Activated CD8-positive, alpha-beta memory T cell treated with anti-CD3 and anti-CD28 coated beads for 36 hours (primary cell): Measurements from ENCODE around the gene LTF. TPM values are rescaled to one million over a fixed set of nuclear protein-coding genes. Genes with fewer than 3 reads are reported as not detected.

Experiments used
- CTCF ChIA-PET: fragments of 350-600 bp; sonication (Branson Sonifier 250); formaldehyde crosslinking; loops from one replicate; lab custom pipeline; 2021; ENCODE audit warnings: antibody characterized with exemption; lab: Charles Lee
- POLR2A ChIA-PET: fragments of 350-600 bp; sonication (Branson Sonifier 250); formaldehyde crosslinking; loops from one replicate; lab custom pipeline; 2021; ENCODE audit warnings: antibody characterized with exemption; lab: Charles Lee
- total RNA-seq, 2 experiments: library from RNA; stranded (reverse); gene quantifications; one replicate each; pipeline ENCODE4 v1.2.3, GENCODE V29; 2021

Gene LTF
- total RNA-seq, 2 experiments from 2014 or later = not detected

DNA sequence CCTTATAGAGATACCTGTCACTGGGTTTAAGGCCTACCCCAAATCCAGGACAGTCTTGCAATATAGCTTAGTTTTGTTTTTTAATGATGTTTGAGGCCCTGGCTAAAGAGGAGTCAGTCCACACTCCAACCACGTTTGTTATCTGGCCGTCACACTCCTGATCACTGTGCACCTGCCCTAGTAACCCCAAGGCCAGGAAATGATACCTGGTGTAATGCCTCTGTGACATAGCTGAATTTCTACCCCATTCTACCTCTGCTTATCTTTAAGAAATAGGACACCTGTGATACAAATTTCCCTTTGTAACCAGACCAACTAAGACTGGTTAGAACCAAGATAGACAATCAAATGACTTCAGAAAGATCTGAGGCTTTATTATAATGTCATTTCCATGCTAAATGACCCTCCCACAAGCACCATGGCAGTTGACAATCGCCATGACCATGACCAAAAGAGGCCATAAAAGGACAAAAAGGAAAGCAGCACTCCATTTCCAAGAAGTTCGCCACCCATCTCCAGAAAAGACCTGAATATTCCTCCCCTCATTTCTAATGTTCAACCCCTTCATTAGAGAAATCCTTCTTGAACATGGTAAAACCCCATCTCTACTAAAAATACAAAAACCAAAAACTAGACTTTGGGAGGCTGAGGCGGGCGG, 28.3 kb upstream of the LTF start:
- CTCF ChIA-PET = no interaction called here
- POLR2A ChIA-PET = no interaction called here

DNA sequence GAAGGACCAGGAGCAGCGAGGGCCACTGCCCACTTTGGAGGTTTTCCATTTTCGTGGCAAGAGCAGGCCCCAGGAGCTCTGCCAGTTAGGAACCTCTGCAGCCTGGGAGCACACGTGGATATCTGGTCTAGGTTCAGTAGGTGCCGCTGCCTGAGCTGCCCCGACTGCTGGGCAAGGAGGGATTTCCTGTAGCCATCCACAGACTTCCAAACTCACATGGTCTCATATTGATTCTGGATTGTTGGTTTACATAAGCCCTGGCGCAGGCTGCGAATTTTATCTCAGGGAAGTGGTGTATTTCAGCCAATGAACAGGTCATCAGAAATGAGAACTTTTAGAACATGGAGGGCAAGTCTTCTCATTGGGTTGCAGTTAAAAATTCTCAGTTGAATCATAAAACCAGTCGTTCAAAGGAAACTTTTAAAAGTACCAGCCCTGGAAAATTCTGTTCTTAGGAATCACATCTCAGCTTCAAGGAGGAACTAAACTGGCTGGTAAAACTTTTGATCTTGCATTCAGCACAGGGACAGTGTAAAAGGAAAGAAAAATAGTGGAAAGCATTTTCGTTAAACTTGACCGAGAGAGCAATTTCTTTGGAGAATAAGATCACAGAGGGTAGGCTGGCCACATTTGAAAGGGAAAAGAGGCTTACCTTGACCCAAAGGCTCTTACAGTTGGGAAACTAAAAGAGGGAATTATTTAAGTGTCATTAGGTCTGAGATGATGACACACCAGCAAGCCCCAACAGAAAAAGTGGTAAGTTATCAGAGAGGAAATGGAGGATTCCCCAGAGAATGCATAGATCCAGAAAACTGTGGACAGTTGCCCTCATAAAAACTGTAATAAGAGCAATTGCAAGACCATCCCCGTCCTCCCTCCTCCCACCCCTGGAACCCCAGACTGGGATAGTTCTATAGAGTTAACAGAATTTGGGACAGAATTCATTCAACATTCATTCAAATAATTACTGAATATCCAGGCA, 26.7 kb upstream of the LTF start:
- CTCF ChIA-PET = no interaction called here
- POLR2A ChIA-PET = no interaction called here

DNA sequence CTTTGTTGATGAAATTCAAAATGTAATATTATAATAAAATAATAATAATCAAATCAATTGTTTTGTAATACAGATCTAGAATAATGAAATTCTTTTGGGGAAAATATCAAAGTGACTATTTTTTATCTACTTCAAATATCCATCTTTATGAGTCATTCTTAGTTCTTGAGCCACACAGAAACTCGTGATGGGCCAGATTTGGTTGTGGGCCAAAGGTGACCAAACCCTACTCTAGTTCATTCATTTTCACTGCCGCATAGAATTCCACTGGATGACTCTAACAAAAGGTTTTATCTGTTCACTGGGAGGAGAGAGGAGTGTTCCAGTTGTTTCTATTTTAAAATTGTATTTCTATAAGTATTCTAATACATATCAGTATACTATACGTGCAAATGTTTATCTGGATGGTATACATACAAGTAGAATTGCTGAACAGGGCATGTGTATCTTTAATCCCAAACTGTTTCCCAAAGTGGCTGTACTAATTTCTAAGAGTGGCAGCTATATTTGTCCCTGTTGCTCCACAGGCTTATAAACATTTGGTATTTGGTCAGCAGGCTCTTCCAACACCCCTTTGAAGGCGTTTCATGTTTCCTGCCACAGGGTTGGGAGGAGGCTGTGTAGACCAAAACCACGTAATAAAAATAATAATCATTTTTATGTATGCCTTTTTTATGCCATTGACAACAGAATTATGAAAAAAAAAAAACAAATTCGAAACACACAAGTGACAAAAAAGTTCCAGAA, 25.8 kb upstream of the LTF start:
- POLR2A ChIA-PET = no interaction called here
- CTCF ChIA-PET = interaction anchor here (2.2 to 4.3 kb wide), 3 partner anchors 10 to 140 kb away, joined by 7 to 72 read pairs (median 71); no protein-coding TSS in a partner anchor

DNA sequence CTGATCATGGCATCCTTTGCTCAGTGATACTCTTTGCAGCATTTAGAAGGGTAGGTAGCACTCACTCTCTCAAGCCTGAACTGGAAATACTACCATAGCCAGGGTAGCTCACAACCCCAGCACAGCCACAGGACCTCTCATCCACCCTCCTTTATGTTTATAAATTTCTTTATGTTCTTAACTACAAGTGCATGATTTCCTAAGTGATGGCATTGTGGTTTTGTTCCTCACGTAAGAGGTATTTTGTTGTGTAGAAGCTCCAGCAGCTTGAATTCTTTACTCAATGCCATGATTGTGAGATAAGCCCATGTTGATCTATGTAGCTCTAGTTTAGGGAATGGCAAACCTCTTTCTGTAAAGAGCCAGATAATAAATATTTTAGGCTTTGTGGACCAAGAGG, 25.2 kb upstream of the LTF start:
- CTCF ChIA-PET = interaction anchor here (0.9 to 4.3 kb wide), 14 partner anchors 8 to 169 kb away, joined by 3 to 72 read pairs (median 6); partner anchors contain the start of genes CCR5AS, CCRL2 and RTP3
- POLR2A ChIA-PET = no interaction called here

DNA sequence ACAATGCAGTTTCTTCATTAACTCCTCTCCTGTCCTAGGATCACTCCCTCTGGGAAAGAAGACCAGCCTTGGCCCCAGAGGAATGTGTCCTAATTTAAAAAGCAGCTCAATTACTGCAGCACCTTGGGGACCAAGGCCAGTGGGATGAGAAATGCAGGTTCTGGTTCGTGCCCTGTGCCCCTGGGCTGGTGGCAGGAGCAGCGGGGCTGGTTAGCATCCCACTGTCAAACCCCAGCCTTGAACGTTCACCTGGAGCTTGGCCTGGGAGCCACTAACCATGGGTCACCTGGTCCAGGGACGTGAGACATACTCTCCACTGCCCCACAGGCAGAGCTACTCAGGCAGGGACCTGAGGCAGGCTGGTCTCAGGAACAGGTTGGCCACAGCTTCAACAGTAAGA, 24.7 kb upstream of the LTF start:
- POLR2A ChIA-PET = no interaction called here
- CTCF ChIA-PET = interaction anchor here (0.6 to 4.3 kb wide), 30 partner anchors 9 to 175 kb away, joined by 3 to 72 read pairs (median 6); partner anchors contain the start of genes CCR5AS, CCRL2, LRRC2 and RTP3

DNA sequence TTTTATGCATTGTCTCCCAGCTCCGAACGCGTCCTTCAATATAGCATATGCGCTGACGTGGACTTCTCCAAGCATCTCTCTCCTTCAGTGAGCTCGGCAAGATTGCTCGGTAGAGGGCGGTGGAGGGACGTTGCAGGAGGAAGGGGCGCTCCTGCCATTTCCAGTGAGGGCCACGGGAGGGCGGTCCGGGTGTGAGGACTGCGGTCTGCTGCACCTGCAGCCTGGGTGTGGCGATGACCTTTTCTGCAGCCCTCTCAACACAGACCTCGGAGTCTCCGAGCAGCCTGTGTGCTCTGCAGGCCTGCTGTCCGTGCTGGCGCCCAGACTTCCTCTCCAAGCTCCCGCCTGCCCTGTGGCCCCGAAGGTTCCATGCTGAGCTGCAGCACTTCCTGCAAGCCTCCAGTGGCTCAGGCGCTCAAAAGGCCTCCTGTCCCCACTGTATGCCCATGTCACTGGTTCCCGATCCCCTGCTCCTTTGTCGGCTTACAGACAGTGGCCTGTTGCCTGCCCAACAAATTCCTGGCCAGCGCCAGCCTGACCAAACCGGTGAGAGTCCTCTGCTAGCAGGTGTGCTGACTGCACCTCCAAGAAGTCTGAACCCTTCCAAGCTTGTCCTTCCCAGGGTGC, 24.1 kb upstream of the LTF start:
- ChIA-PET POLR2A (no interaction called here), CTCF (interaction anchor here (0.6 to 4.3 kb wide), 38 partner anchors 9 to 784 kb away, joined by 3 to 72 read pairs (median 5); partner anchors contain the start of genes CCR5AS, CCRL2, LRRC2 and RTP3)

DNA sequence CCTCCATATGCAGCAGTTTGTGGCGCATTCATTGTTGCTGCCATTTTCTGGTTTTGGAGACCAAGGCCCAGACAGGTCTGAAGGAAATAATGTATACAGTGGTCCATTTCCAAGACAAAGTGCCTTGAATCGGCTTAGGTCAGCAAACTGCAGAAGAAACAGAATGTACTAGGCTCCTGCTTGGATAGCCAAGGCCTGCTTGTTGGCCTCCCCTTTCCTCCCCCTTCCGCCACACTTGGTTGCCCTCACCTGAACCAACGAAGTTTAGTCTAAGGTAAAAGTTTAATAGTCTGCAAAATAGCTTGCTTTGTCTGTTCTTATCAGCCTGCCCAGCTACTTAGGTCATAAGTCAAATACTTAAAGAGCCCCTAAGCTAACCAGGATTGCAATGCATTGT, 21.1 kb upstream of the LTF start:
- ChIA-PET POLR2A (no interaction called here), CTCF (interaction anchor here (2.6 kb wide), 1 partner anchor 144 kb away, joined by 8 read pairs; no protein-coding TSS in a partner anchor)

DNA sequence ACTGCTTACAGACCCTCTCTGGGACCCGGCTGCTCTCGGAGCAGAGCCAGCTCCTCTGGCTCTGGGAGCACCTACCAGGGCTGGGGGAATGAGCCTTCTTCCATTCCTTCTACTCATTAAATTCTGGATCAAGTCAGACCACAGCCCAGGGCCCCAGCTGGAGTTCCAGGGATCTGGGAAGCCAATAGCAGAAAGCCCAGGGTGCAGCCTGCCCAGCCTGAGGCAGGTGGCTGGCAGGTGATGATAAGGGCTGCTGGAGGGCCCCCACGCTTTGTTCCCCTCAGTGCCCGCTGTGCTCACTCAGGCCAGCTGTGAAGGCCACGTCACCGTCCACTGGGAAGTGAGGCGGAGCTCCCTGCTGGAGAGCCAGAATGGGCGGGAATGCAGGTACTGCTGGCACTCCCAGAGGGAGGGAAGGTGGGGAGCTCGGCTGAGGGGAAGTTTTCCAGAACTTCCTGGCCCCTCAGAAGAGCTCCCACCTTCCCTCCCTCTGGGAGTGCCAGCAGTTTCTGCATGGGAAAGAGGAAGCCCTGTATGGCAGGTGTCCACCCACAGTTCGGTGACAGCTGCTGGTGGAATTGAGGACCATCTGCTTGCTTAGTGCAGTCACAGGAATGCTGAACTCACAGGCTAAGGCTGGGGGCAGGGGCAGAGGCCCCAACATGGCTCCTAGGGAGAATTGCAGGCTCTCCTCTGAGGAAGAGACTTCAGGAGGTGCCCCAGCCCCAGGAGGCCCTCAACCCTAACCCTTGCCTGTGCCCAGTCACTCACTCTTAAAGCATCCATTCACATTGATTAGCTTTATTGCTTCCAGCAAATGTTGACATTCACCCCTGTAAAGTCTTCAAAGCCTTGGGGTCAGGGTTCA, 20.4 kb upstream of the LTF start:
- POLR2A ChIA-PET = no interaction called here
- CTCF ChIA-PET = interaction anchor here (2.6 kb wide), 1 partner anchor 145 kb away, joined by 8 read pairs; no protein-coding TSS in a partner anchor

DNA sequence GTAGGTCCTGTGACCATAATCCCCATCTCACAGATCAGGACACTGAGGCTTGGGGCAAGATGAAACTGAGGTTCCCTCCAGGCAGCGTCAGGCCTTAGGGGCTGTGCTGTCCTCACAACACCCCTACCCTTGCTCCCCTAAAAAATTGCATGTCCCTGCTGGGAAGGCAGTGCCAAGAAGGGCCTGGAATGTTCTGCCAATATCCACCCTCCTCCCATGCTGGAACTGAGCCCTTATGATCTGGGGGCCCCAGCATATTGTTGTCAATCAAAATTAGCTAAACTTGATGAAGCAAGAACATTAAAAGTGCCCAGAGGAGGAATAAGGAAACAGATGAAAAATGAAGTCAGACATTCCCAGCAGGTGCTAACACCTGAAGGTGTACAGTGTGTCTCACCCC, 19.7 kb upstream of the LTF start:
- CTCF ChIA-PET = interaction anchor here (1.2 to 2.6 kb wide), 3 partner anchors 21 to 406 kb away, joined by 4 to 8 read pairs (median 4); no protein-coding TSS in a partner anchor
- POLR2A ChIA-PET = no interaction called here

DNA sequence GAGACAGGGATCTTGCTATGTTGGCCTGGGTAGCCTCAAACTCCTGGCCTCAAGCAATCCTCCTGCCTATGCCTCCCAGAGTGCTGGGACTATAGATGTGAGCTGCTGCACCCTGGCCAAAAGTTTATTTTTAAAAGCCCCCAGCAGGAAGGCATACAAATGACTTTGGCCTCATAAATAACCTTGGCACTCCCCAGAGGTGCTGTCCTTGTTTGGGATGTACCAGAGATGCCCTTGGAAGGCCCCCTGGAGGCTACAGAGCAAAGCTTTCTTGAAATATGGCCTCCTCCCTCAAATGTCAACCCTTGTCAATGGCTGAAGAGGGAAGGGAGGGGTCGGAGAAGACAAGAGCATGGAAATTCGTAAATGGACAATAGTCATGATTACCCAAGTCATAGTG, 19.1 kb upstream of the LTF start:
- CTCF ChIA-PET = interaction anchor here (1.2 to 2.6 kb wide), 3 partner anchors 20 to 407 kb away, joined by 4 to 8 read pairs (median 4); no protein-coding TSS in a partner anchor
- POLR2A ChIA-PET = no interaction called here

DNA sequence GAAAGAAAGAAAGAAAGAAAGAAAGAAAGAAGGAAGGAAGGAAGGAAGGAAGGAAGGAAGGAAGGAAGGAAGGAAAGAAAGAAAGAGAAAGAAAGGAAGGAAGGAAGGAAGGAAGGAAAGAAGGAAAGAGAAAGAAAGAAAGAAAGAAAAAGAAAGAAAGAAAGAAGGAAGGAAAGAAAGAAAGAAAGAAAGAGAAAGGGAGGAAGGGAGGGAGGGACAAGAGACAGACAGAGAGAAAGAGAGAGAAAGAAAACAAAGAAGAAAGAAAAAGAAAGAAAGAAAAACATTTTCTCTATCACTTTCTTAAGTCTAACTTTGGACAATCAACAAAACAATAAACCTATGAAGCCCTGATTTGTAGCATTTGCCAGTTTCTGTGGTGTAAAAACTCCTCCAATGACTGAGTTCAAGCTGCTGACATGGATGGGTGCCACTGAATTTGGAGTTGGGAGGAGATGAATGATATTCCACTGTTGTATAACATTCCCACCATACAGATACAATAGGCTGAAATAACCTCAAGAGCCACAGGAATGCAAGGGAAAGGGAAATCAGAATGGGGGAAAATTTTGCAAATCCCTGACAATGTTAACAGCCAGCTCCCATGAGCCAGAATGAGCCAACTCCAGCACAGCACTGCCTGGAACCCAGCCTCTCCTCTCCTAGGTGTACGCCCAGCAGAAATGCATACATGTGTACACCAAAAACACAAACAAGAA, 18.1 kb upstream of the LTF start:
- POLR2A ChIA-PET = no interaction called here
- CTCF ChIA-PET = interaction anchor here (0.6 to 1.7 kb wide), 4 partner anchors 19 to 408 kb away, joined by 3 to 4 read pairs (median 4); no protein-coding TSS in a partner anchor

DNA sequence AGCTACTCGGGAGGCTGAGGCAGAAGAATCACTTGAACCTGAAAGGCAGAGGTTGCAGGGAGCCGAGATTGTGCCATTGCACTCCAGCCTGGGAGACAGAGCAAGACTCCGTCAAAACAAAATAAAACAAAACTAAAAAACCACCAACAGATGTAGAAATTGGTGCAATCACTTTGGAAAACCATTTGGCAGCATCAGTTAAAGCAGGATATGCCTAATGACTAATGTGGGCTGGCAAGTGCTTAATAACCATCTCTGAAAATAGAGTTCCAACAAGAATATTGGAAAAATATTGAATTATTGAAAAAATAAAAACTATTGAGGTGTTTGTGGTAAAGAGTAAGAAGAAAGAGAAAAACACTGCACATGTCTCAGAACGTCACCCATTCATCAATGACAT, 16.9 kb upstream of the LTF start:
- POLR2A ChIA-PET = no interaction called here
- CTCF ChIA-PET = no interaction called here

DNA sequence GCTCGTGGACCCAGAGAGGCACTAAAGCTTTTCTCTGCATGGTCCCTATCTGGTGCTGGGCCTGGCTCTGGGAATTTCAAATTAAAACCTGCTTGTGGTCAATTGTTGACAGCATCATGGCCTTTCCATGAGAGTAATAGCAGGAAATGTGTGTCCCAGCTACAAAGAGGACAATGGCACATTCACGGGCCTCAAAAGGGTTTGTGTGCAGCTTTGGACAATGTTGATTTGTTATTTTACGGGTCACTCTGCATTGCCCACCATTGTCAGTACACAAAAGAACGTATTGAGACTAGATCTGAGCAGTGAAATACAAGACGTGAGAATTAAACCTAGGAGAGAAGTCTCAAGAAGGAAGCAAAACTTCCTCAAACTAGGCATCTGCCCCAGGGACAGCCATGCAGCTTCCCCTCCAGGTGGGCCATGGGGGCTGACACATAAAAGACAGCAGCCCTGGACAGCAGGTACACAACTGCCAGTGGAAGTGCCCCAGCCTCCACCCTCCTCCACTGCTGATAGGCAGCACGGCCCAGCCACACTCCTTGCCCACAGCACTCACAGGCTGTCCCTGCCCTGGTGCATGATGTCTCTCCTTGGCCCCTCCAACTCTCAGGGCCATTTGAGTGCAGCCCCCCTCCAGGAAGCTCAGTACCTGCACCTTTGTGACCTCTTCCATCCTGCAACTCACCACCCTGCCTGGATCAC, 15.9 kb upstream of the LTF start:
- CTCF ChIA-PET = interaction anchor here (1.7 kb wide), 1 partner anchor 8 kb away, joined by 7 read pairs; no protein-coding TSS in a partner anchor
- POLR2A ChIA-PET = no interaction called here

DNA sequence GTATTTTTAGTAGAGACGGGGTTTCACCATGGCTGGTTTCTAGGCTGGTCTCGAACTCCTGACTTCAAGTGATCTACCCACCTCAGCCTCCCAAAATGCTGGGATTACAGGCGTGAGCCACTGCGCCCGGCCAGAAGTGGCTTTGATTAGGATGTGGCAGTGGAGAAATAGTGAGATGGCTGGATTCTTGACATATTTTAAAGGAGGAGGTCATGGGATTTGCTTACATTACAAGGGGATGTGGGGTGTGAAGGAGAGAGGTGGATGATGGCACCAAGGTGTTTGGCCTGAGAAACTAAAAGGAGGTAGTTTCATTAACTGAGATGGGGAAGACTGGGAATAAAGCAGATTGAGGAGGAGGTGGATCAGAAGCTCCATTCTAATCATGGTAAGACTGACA, 15.0 kb upstream of the LTF start:
- POLR2A ChIA-PET = no interaction called here
- CTCF ChIA-PET = interaction anchor here (1.7 kb wide), 1 partner anchor 9 kb away, joined by 7 read pairs; no protein-coding TSS in a partner anchor

DNA sequence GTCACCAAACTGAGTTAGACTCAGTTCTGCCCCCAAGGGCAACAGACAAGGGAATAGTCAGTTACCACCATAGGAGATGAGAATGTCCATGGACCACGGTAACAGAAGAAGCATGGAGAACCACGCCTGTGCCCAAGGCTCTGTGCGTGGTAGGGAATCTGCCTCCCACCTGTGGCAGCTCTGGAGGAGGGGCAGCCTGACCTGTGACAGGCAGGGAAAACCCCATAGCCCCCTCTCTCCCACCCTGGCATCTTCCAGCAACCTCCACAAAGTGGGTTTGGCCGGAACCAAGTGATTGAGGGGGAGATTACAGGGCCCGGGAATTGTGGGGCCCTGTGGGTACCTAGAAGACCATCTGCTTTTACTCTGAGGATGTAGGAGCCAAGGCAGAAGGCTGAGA, 14.3 kb upstream of the LTF start:
- ChIA-PET POLR2A (no interaction called here), CTCF (no interaction called here)

DNA sequence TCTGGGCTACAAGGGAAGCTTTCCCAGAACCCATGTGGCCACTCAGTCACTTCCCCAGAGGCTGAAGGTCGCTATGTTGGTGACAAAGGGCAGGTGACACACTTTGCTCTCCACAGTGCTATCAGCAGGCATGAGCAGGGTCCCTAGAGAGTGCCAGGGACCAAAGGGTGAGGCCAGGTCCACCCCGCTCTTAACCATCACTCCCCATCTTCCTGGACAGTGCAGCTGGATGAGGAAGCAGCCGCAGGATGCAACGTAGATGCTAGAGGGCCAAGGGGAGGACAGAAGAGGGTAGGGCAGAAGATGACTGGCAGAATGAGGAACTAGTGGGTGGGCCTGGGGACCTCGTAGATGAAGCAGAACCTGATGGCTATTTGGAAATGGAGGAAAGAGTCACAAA, 13.6 kb upstream of the LTF start:
- CTCF ChIA-PET = no interaction called here
- POLR2A ChIA-PET = no interaction called here
